MM.1S (cell line): Measurements from ENCODE around the gene ROBO2.

ENCODE experiments used
- CTCF ChIP-seq: fragments of 300-600 bp; sonication (generic); IDR thresholded peaks from 2 replicates; pipeline ENCODE4 v1.5.1; 2016; ENCODE audit warnings: antibody characterized with exemption, low read length, mixed read lengths
- EZH2 ChIP-seq: fragments of 300-600 bp; sonication (generic); optimal IDR thresholded peaks from 2 replicates; pipeline ENCODE3; 2017; ENCODE audit warnings: low read depth, mild to moderate bottlenecking, antibody characterized with exemption, low read length, mixed read lengths

- TF ChIP-seq CTCF (no peak), EZH2 (no peak)
Observed at GRCh38 chr3:77244981-77245380, 205.1 kb downstream of the ROBO2 start.
